Spleen (tissue), 11 donors: ENCODE data around the gene CALM3. TPM values are rescaled to one million over a fixed set of nuclear protein-coding genes. Genes with fewer than 3 reads are reported as not detected.

Source experiments
- DNase-seq: peaks from one replicate; pipeline ENCODE4 v3.0.0-alpha.2; 2020
- H3K27ac ChIP-seq, 8 donors: fragments of 200-600 bp; sonication (generic) in 7 of 8; 1 replicate in 4 of 8; 2 replicates in 4 of 8; pipeline versions ENCODE4 v1.5.0 to v1.8.0; 2016 to 2021; ENCODE audit warnings: inconsistent platforms in 4 of 8, mild to moderate bottlenecking in 4 of 8, moderate library complexity in 1 of 8
- H3K27me3 ChIP-seq, 7 donors: fragments of 200-600 bp; sonication (generic) in 6 of 7; replicated peaks in 1 of 7; 1 replicate in 4 of 7; 2 replicates in 3 of 7; pipeline versions ENCODE4 v1.5.0 to v1.8.0; 2016 to 2021; ENCODE audit warnings: inconsistent platforms in 3 of 7, mild to moderate bottlenecking in 1 of 7
- H3K36me3 ChIP-seq, 6 donors: fragments of 200-600 bp; sonication (generic) in 5 of 6; 1 replicate in 4 of 6; 2 replicates in 2 of 6; pipeline versions ENCODE4 v1.5.0 to v1.8.0; 2016 to 2021; ENCODE audit warnings: inconsistent platforms in 2 of 6
- H3K4me1 ChIP-seq, 6 donors: fragments of 200-600 bp; sonication (generic) in 5 of 6; 1 replicate in 3 of 6; 2 replicates in 3 of 6; pipeline versions ENCODE4 v1.5.0 to v1.8.0; 2016 to 2021; ENCODE audit warnings: inconsistent platforms in 3 of 6
- H3K4me3 ChIP-seq, 8 donors: fragments of 200-600 bp; sonication (generic) in 7 of 8; 1 replicate in 4 of 8; 2 replicates in 4 of 8; pipeline versions ENCODE4 v1.5.0 to v1.8.0; 2016 to 2021; ENCODE audit warnings: inconsistent platforms in 4 of 8, mild to moderate bottlenecking in 4 of 8, moderate library complexity in 2 of 8
- H3K9me3 ChIP-seq, 8 donors: fragments of 200-600 bp; sonication (generic) in 7 of 8; 1 replicate in 4 of 8; 2 replicates in 4 of 8; pipeline versions ENCODE4 v1.5.0 to v1.8.0; 2016 to 2021; ENCODE audit warnings: inconsistent platforms in 4 of 8
- CTCF ChIP-seq, 11 experiments: fragments of 200-600 bp in 7 of 11; fragments of 450-650 bp in 4 of 11; sonication (generic) in 4 of 11; IDR thresholded peaks in 8 of 11; conservative IDR thresholded peaks in 3 of 11; 1 replicate in 7 of 11; 2 replicates in 4 of 11; pipeline versions ENCODE4 v1.4.0 to v1.8.0; 2016 to 2021; ENCODE audit warnings: antibody characterized with exemption in 11 of 11, inconsistent platforms in 4 of 11, mild to moderate bottlenecking in 1 of 11
- POLR2A ChIP-seq, 3 donors: fragments of 450-650 bp; IDR thresholded peaks; one replicate each; pipeline ENCODE4 v1.5.1; 2017; ENCODE audit warnings: antibody characterized with exemption in 3 of 3, mild to moderate bottlenecking in 1 of 3
- POLR2AphosphoS5 ChIP-seq, 3 donors: sonication (generic); formaldehyde crosslinking; IDR thresholded peaks; one replicate each; pipeline ENCODE4 v1.5.1; 2017; ENCODE audit warnings: antibody characterized with exemption in 3 of 3
- WGBS, 5 donors: extraction: QIAGEN DNeasy Blood & Tissue Kit in 3 of 5; methylation state at CpG; one replicate each; pipeline versions ENCODE4 v1.1.5 to v1.1.7; 2013 to 2018; 5-methylcytosine and 5-hydroxymethylcytosine counted together
- intact Hi-C: fragments of 100-400 bp; cut with DNase I; formaldehyde crosslinking; loops from one replicate; pipeline ENCODE4 v1.15.0; 2023; ENCODE audit warnings: low total_unique reads
- polyA plus RNA-seq, 3 donors: library from polyadenylated mRNA; stranded (reverse); fragments of 200-250 nt; gene quantifications; one replicate each; pipeline ENCODE4 v1.2.1, GENCODE V29; 2013
- total RNA-seq, 7 donors: library from RNA; depleted of rRNA in 3 of 7; stranded (reverse); fragments of >200 nt in 3 of 7; fragmentation: NEBNext Ultra II Directional in 4 of 7; extraction: Animal tissue kit (Norgen Biotek cat#: 25700) in 4 of 7; gene quantifications; one replicate each; pipeline versions ENCODE4 v1.1.0 to v1.2.1, GENCODE V29; 2016 to 2021
- donor health status: healthy with polysubstance abuse.
- donor health status: DM: no; HTN: no; CAD: no; lungs with moderate emphysema.
- donor health status: DM: no; HTN: no; CAD: no.
- donor health status: Bipolar disorder and iron deficiency.
- donor health status: healthy.
- donor health status: DM: no; HTN: no; CAD: no.
- donor health status: DM: yes; HTN: yes; CAD: no.

CALM3 gene
- total and polyA plus RNA-seq, 10 donors = 78.1 to 197 (median 140) TPM

GRCh38 chr19:46608581-46609345 is 7.6 kb downstream of the CALM3 start:
- Histone ChIP-seq H3K36me3 (peaks cover 4 to 67% (median 48%) of the 10 kb centered on the region in 6 donors), H3K4me3 (no peak overlapping the region), H3K9me3 (no peaks in the 10 kb centered on the region), H3K27me3 (no peaks in the 10 kb centered on the region), H3K27ac (no peak overlapping the region), H3K4me1 (peaks cover 22 to 79% (median 41%) of the 10 kb centered on the region in 6 donors)
- TF ChIP-seq POLR2A (IDR thresholded peaks at IDR 0.05) (no peak), POLR2AphosphoS5 (IDR thresholded peaks at IDR 0.05) (peak in 2 of 3 donors; percentile 6 to 50)
- peak; percentile 71 for DNase-seq
- intact Hi-C loops = no loop called here
- WGBS, 5 donors = 94 to 97% (median 96%) methylated on average over 26 to 27 of the region's 27 CpGs

GRCh38 chr19:46609511-46610412 is 8.6 kb downstream of the CALM3 start:
- Histone ChIP-seq H3K9me3 (no peaks in the 10 kb centered on the region), H3K4me1 (peaks cover 20 to 79% (median 39%) of the 10 kb centered on the region in 6 donors), H3K36me3 (peaks cover 4 to 63% (median 48%) of the 10 kb centered on the region in 6 donors), H3K4me3 (no peak overlapping the region), H3K27ac (no peak overlapping the region), H3K27me3 (no peaks in the 10 kb centered on the region)
- TF ChIP-seq POLR2A (IDR thresholded peaks at IDR 0.05) (no peak), POLR2AphosphoS5 (IDR thresholded peaks at IDR 0.05) (peak in 1 of 3 donors; percentile 53), CTCF (IDR thresholded peaks at IDR 0.05 in 8 of 11, conservative IDR thresholded peaks at IDR 0.05 in 3 of 11) (no peak)
- WGBS, 5 donors = 87 to 90% (median 88%) methylated on average over 29 to 30 of the region's 30 CpGs
- DNase-seq = peak; percentile 65
- intact Hi-C loops = loop anchor here (5.0 kb wide), 1 partner anchor 53 kb away; the partner anchor contains the start of gene DACT3

- Histone ChIP-seq H3K36me3 (peaks cover 4 to 56% (median 46%) of the 10 kb centered on the region in 6 donors), H3K27ac (peak overlapping the region in 3 of 8 donors; percentile 45 to 67 (median 57)), H3K9me3 (no peaks in the 10 kb centered on the region), H3K27me3 (no peaks in the 10 kb centered on the region), H3K4me1 (peaks cover 20 to 79% (median 36%) of the 10 kb centered on the region in 6 donors), H3K4me3 (no peak overlapping the region)
- 64 to 69% (median 65%) methylated on average over 5 of the region's 5 CpGs for WGBS, 5 donors
- TF ChIP-seq CTCF (IDR thresholded peaks at IDR 0.05 in 8 of 11, conservative IDR thresholded peaks at IDR 0.05 in 3 of 11) (no peak), POLR2AphosphoS5 (IDR thresholded peaks at IDR 0.05) (no peak), POLR2A (IDR thresholded peaks at IDR 0.05) (no peak)
- intact Hi-C loops = loop anchor here (5.0 kb wide), 1 partner anchor 52 kb away; the partner anchor contains the start of gene DACT3
- peak; percentile 28 for DNase-seq
Observed at GRCh38 chr19:46610413-46610775, 9.3 kb downstream of the CALM3 start.

GRCh38 chr19:46610851-46611770 is 10.0 kb downstream of the CALM3 start:
- Histone ChIP-seq H3K9me3 (no peaks in the 10 kb centered on the region), H3K4me1 (peaks cover 20 to 78% (median 33%) of the 10 kb centered on the region in 6 donors), H3K27ac (peak overlapping the region in 6 of 8 donors; percentile 8 to 70 (median 51)), H3K36me3 (peaks cover 4 to 49% (median 41%) of the 10 kb centered on the region in 6 donors), H3K4me3 (no peak overlapping the region), H3K27me3 (no peaks in the 10 kb centered on the region)
- 52 to 68% (median 56%) methylated on average over 17 of the region's 17 CpGs for WGBS, 5 donors
- TF ChIP-seq POLR2AphosphoS5 (IDR thresholded peaks at IDR 0.05) = peak in 2 of 3 donors; percentile 37 to 39
- TF ChIP-seq POLR2A (IDR thresholded peaks at IDR 0.05) = no peak
- peak; percentile 69 for DNase-seq
- intact Hi-C loops = loop anchor here (5.0 kb wide), 1 partner anchor 51 kb away; the partner anchor contains the start of gene DACT3
